OCI-LY7 (cell line): ENCODE data around the gene FNBP1. TPM values are rescaled to one million over a fixed set of nuclear protein-coding genes. Genes with fewer than 3 reads are reported as not detected.

Experiments used
- BruUV-seq: library from RNA; stranded (reverse); fragments of 400-500 nt; replicated peaks from 2 replicates; lab custom pipeline; 2021; lab: Mats Ljungman, UMichigan
- CTCF ChIA-PET: fragments of 300-600 bp; sonication (Branson Sonifier 250); formaldehyde crosslinking; loops from one replicate; lab custom pipeline; 2022; ENCODE audit warnings: antibody characterized with exemption; ENCODE audit not compliant: unreplicated experiment; lab: Charles Lee
- POLR2A ChIA-PET: fragments of 300-600 bp; sonication (Branson Sonifier 250); formaldehyde crosslinking; loops from one replicate; lab custom pipeline; 2022; ENCODE audit warnings: antibody characterized with exemption; lab: Charles Lee
- DNase-seq: peaks from one replicate; pipeline ENCODE4 v3.0.0-alpha.2; 2015; ENCODE audit warnings: low spot score
- H2AFZ ChIP-seq: fragments of 200-600 bp; sonication (generic), shearing (Covaris generic); 2 replicates; pipeline ENCODE4 v1.6.1; 2014; ENCODE audit warnings: mild to moderate bottlenecking, antibody characterized with exemption, low read length, moderate library complexity
- H3K27ac ChIP-seq: fragments of 200-600 bp; sonication (generic); 2 replicates; pipeline ENCODE4 v1.5.1; 2014; ENCODE audit warnings: mixed run types, low read depth, mild to moderate bottlenecking, moderate library complexity, low read length, inconsistent platforms; ENCODE audit not compliant: poor library complexity, severe bottlenecking
- H3K36me3 ChIP-seq: fragments of 200-600 bp; sonication (generic); 2 replicates; pipeline ENCODE4 v1.6.1; 2014; ENCODE audit warnings: mild to moderate bottlenecking, antibody characterized with exemption, low read length, moderate library complexity, mixed read lengths; ENCODE audit not compliant: insufficient read depth
- H3K4me1 ChIP-seq: fragments of 200-600 bp; sonication (generic); 2 replicates; pipeline ENCODE4 v1.5.1; 2014; ENCODE audit warnings: mild to moderate bottlenecking, low read length; ENCODE audit not compliant: insufficient read depth, poor library complexity, severe bottlenecking
- H3K4me2 ChIP-seq: fragments of 200-600 bp; sonication (generic); 2 replicates; pipeline ENCODE4 v1.6.1; 2014; ENCODE audit warnings: mild to moderate bottlenecking, low read length
- H3K4me3 ChIP-seq: fragments of 200-600 bp; sonication (generic); 2 replicates; pipeline ENCODE4 v1.5.1; 2014; ENCODE audit warnings: mild to moderate bottlenecking, low read depth, low read length; ENCODE audit not compliant: poor library complexity, severe bottlenecking
- H3K79me2 ChIP-seq: fragments of 200-600 bp; sonication (generic); 2 replicates; pipeline ENCODE4 v1.6.1; 2016; ENCODE audit warnings: low read depth, mild to moderate bottlenecking, low read length, moderate library complexity, mixed read lengths; ENCODE audit not compliant: insufficient read depth
- H3K9me2 ChIP-seq: fragments of 200-600 bp; sonication (generic); 2 replicates; pipeline ENCODE4 v1.6.1; 2016; ENCODE audit warnings: mild to moderate bottlenecking, low read length, mixed read lengths; ENCODE audit not compliant: insufficient read depth
- H3K9me3 ChIP-seq: fragments of 200-600 bp; sonication (generic); 2 replicates; pipeline ENCODE4 v1.6.1; 2014; ENCODE audit warnings: mild to moderate bottlenecking, mixed run types, low read length, mixed read lengths
- H4K20me1 ChIP-seq: fragments of 200-600 bp; sonication (generic); 2 replicates; pipeline ENCODE4 v1.6.1; 2014; ENCODE audit warnings: mild to moderate bottlenecking, antibody characterized with exemption, low read length, moderate library complexity, mixed read lengths; ENCODE audit not compliant: insufficient read depth
- EZH2phosphoT487 ChIP-seq: fragments of 200-600 bp; sonication (generic); IDR thresholded peaks from 2 replicates; pipeline ENCODE4 v1.6.1; 2018; ENCODE audit warnings: low read depth, borderline replicate concordance, mild to moderate bottlenecking, mixed run types, antibody characterized with exemption, low read length, moderate library complexity, mixed read lengths
- intact Hi-C: fragments of 100-400 bp; cut with micrococcal nuclease; formaldehyde crosslinking; loops from one replicate; pipeline ENCODE4 v1.10.0; 2022; ENCODE audit not compliant: unreplicated experiment
- microRNA-seq: library from miRNA; unstranded; fragments of <30 nt; microRNA quantifications from one replicate; pipeline ENCODE4 v1.2.0, GENCODE V29; 2022; ENCODE audit warnings: borderline replicate concordance
- small RNA-seq: library from RNA; depleted of rRNA; stranded (forward); fragments of <200 nt; gene quantifications from one replicate; pipeline ENCODE3, GENCODE V24; 2014
- total RNA-seq, 2 experiments: library from RNA; depleted of rRNA in 1 of 2; stranded (reverse); fragments of >200 nt in 1 of 2; shearing (Covaris generic) in 1 of 2; gene quantifications; 2 replicates each; pipeline ENCODE4 v1.2.3, GENCODE V29; 2014 to 2022
- TF ChIP-seq, protein P1 (sequence below): fragments of 200-600 bp; sonication (generic); conservative IDR thresholded peaks from 2 replicates; pipeline ENCODE4 v1.5.1; 2014; ENCODE audit warnings: mild to moderate bottlenecking, antibody characterized with exemption, low read length, moderate library complexity, mixed read lengths

FNBP1 gene
- total RNA-seq, 2 experiments from 2014 or later, result 93.3 to 164 TPM

DNA sequence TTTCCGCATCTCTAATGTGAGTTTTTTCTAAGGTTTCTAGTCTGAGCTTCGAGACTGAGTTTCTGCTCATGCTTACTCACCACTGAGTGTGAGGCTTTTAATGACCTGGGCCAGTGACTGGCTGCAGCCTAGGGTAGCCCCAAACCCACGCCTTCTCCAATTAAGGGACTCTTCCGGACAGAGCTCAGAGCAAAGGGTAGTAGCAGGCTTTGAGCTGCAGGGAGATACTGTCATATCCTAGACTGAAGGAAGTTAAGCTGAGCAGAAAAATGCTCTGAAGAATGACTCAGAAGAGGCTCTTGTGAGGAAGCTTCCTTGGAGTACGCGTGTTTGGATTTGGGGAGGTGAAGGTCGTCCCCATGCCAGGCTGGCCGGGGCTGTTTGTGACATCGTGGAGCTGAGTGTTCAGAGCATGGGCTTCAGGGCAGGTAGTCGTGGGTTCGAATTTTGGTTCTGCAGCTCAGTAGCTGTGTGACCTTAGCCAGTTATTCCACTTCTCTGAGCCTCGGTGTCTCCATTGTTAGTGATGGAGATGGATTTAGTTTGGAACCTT lies 204.2 kb downstream of the FNBP1 start:
- H3K79me2 ChIP-seq, result peaks cover 22% of the 10 kb centered on the region
- TF ChIP-seq, protein P1, sequence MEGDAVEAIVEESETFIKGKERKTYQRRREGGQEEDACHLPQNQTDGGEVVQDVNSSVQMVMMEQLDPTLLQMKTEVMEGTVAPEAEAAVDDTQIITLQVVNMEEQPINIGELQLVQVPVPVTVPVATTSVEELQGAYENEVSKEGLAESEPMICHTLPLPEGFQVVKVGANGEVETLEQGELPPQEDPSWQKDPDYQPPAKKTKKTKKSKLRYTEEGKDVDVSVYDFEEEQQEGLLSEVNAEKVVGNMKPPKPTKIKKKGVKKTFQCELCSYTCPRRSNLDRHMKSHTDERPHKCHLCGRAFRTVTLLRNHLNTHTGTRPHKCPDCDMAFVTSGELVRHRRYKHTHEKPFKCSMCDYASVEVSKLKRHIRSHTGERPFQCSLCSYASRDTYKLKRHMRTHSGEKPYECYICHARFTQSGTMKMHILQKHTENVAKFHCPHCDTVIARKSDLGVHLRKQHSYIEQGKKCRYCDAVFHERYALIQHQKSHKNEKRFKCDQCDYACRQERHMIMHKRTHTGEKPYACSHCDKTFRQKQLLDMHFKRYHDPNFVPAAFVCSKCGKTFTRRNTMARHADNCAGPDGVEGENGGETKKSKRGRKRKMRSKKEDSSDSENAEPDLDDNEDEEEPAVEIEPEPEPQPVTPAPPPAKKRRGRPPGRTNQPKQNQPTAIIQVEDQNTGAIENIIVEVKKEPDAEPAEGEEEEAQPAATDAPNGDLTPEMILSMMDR, result no peak
- TF ChIP-seq EZH2phosphoT487, result no peak
- BruUV-seq, result no TSS peak
- ChIA-PET POLR2A (no interaction called here), CTCF (no interaction called here)
- intact Hi-C loops, result no loop called here
- no peaks in the 10 kb centered on the region for H3K36me3 ChIP-seq
- peaks cover 43% of the 10 kb centered on the region for H3K4me1 ChIP-seq
- H3K27ac ChIP-seq, result peak overlapping the region; percentile 62
- H2AFZ ChIP-seq, result no peak overlapping the region
- H3K9me2 ChIP-seq, result no peaks in the 10 kb centered on the region
- H4K20me1 ChIP-seq, result peaks cover 5% of the 10 kb centered on the region; the same call in 1 of the 2 replicates
- no peak for DNase-seq
- no peaks in the 10 kb centered on the region for H3K9me3 ChIP-seq
- peak overlapping the region; percentile 58 for H3K4me2 ChIP-seq
- no peak overlapping the region for H3K4me3 ChIP-seq

Small RNA genes lying within 50 kb of the gene (microRNA-seq; reads per million reads assigned to microRNA genes)
- not detected for gene MIR6855

Small RNA genes lying within 50 kb of the gene (small RNA-seq; reads per million reads assigned to genes)
- not detected for gene MIR6855

Other genes starting within 250 kb of the FNBP1 start
- 12.0 and 13.3 TPM in 2 replicates for gene TOR1B, start 240.0 kb downstream of the FNBP1 start, total RNA-seq (2014; rRNA removed; shearing (Covaris generic))
- 14.9 and 18.4 TPM in 2 replicates for gene TOR1B, start 240.0 kb downstream of the FNBP1 start, total RNA-seq (2022)
- gene TOR1A, start 219.1 kb downstream of the FNBP1 start, total RNA-seq (2014; rRNA removed; shearing (Covaris generic)), result 32.7 and 34.9 TPM in 2 replicates
- 37.0 and 37.4 TPM in 2 replicates for gene TOR1A, start 219.1 kb downstream of the FNBP1 start, total RNA-seq (2022)
- 49.4 and 57.6 TPM in 2 replicates for gene C9orf78, start 207.9 kb downstream of the FNBP1 start, total RNA-seq (2014; rRNA removed; shearing (Covaris generic))
- 60.6 and 62.4 TPM in 2 replicates for gene C9orf78, start 207.9 kb downstream of the FNBP1 start, total RNA-seq (2022)
- 14.4 and 15.5 TPM in 2 replicates for gene USP20, start 207.7 kb downstream of the FNBP1 start, total RNA-seq (2014; rRNA removed; shearing (Covaris generic))
- gene USP20, start 207.7 kb downstream of the FNBP1 start, total RNA-seq (2022), result 24.1 and 26.1 TPM in 2 replicates
- 8.7 and 10.4 TPM in 2 replicates for gene GPR107, start 10.7 kb upstream of the FNBP1 start, total RNA-seq (2014; rRNA removed; shearing (Covaris generic))
- 24.3 and 28.8 TPM in 2 replicates for gene GPR107, start 10.7 kb upstream of the FNBP1 start, total RNA-seq (2022)
- not detected in 2 replicates for gene NCS1, start 129.2 kb upstream of the FNBP1 start, total RNA-seq (2014; rRNA removed; shearing (Covaris generic))
- not detected in 2 replicates for gene NCS1, start 129.2 kb upstream of the FNBP1 start, total RNA-seq (2022)
- not detected in 2 replicates for gene HMCN2, start 222.6 kb upstream of the FNBP1 start, total RNA-seq (2014; rRNA removed; shearing (Covaris generic))
- not detected in 2 replicates for gene HMCN2, start 222.6 kb upstream of the FNBP1 start, total RNA-seq (2022)